Sigmoid colon (tissue), 7 donors: ENCODE results near the gene APOL6. TPM values are rescaled to one million over a fixed set of nuclear protein-coding genes. Genes with fewer than 3 reads are reported as not detected.
A peak's percentile ranks its signal among the peaks of the same experiment; 100 is the strongest.

Experiments used
- DNase-seq: peaks from one replicate; pipeline ENCODE4 v3.0.0-alpha.2; 2019
- H3K27ac ChIP-seq, 4 donors: fragments of 200-600 bp; sonication (generic); one replicate each; pipeline ENCODE4 v1.5.1; 2016 to 2019; ENCODE audit warnings: mild to moderate bottlenecking in 1 of 4
- H3K27me3 ChIP-seq, 3 donors: fragments of 200-600 bp; sonication (generic); one replicate each; pipeline ENCODE4 v1.5.1; 2019; ENCODE audit warnings: mild to moderate bottlenecking in 1 of 3
- H3K36me3 ChIP-seq, 4 donors: fragments of 200-600 bp; sonication (generic); one replicate each; pipeline ENCODE4 v1.5.1; 2016 to 2019
- H3K4me1 ChIP-seq, 4 donors: fragments of 200-600 bp; sonication (generic); one replicate each; pipeline ENCODE4 v1.5.1; 2017 to 2019
- H3K4me3 ChIP-seq, 4 donors: fragments of 200-600 bp; sonication (generic); one replicate each; pipeline ENCODE4 v1.5.1; 2017 to 2019; ENCODE audit warnings: mild to moderate bottlenecking in 2 of 4, moderate library complexity in 1 of 4
- H3K9me3 ChIP-seq, 4 donors: fragments of 200-600 bp in 3 of 4; sonication (generic) in 3 of 4; one replicate each; pipeline versions ENCODE4 v1.5.1 to v1.6.1; 2013 to 2019
- EP300 ChIP-seq, 4 donors: sonication (generic); formaldehyde crosslinking; IDR thresholded peaks; one replicate each; pipeline ENCODE4 v1.6.1; 2017; ENCODE audit warnings: antibody characterized with exemption in 4 of 4
- POLR2A ChIP-seq, 2 donors: fragments of 450-650 bp; IDR thresholded peaks; one replicate each; pipeline ENCODE4 v1.6.1; 2016; ENCODE audit warnings: antibody characterized with exemption in 2 of 2, mild to moderate bottlenecking in 2 of 2, moderate library complexity in 2 of 2
- POLR2AphosphoS5 ChIP-seq, 4 donors: sonication (generic); formaldehyde crosslinking; IDR thresholded peaks; one replicate each; pipeline ENCODE4 v1.6.1; 2017; ENCODE audit warnings: antibody characterized with exemption in 4 of 4
- WGBS, 2 donors: extraction: QIAGEN DNeasy Blood & Tissue Kit; methylation state at CpG; one replicate each; pipeline ENCODE4 v1.1.7; 2013; 5-methylcytosine and 5-hydroxymethylcytosine counted together
- intact Hi-C: fragments of 100-400 bp; cut with DNase I; formaldehyde crosslinking; loops from one replicate; pipeline ENCODE4 v1.15.1; 2023
- polyA plus RNA-seq, 3 donors: library from polyadenylated mRNA; stranded (reverse); fragments of 200-250 nt; gene quantifications; one replicate each; pipeline ENCODE4 v1.2.3, GENCODE V29; 2013
- total RNA-seq, 4 donors: library from RNA; depleted of rRNA; stranded (reverse); fragments of >200 nt; gene quantifications; one replicate each; pipeline ENCODE4 v1.1.0, GENCODE V29; 2016
- TF ChIP-seq, protein P1 (sequence below), 4 experiments: fragments of 450-650 bp in 3 of 4; fragments of 200-600 bp in 1 of 4; IDR thresholded peaks; one replicate each; pipeline ENCODE4 v1.5.1; 2016 to 2019; ENCODE audit warnings: antibody characterized with exemption in 4 of 4, mild to moderate bottlenecking in 3 of 4, moderate library complexity in 2 of 4
- donor health status: healthy with polysubstance abuse.
- donor health status: Bipolar disorder and iron deficiency.
- donor health status: healthy.

Gene APOL6, protein sequence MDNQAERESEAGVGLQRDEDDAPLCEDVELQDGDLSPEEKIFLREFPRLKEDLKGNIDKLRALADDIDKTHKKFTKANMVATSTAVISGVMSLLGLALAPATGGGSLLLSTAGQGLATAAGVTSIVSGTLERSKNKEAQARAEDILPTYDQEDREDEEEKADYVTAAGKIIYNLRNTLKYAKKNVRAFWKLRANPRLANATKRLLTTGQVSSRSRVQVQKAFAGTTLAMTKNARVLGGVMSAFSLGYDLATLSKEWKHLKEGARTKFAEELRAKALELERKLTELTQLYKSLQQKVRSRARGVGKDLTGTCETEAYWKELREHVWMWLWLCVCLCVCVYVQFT
- total RNA-seq (10 to 100 TPM; 15.8 to 28.2 (median 17.0) TPM), polyA plus RNA-seq (10 to 100 TPM in 1 of 3 donors, 1 to 10 TPM in 2; 4.2 to 24.3 (median 7.9) TPM)

GRCh38 chr22:35648066-35649025 is at the start of gene APOL6:
TSS of gene APOL6 (plus strand) at chr22:35648446. CDS start at chr22:35656426, 7,980 bp downstream.
- H3K27ac ChIP-seq = peak within 1 kb of the TSS; percentile 85 to 93 (median 91)

GRCh38 chr22:35599364-35599763 is 48.9 kb upstream of the APOL6 start:
- peaks cover 0 to 31% (median 23%) of the 10 kb centered on the region in 4 donors for H3K4me1 ChIP-seq
- no peaks in the 10 kb centered on the region for H3K27me3 ChIP-seq
- H3K9me3 ChIP-seq = no peaks in the 10 kb centered on the region
- TF ChIP-seq POLR2AphosphoS5 (IDR thresholded peaks at IDR 0.05) (no peak), EP300 (IDR thresholded peaks at IDR 0.05) (no peak), POLR2A (IDR thresholded peaks at IDR 0.05) (no peak)
- TF ChIP-seq, protein P1, sequence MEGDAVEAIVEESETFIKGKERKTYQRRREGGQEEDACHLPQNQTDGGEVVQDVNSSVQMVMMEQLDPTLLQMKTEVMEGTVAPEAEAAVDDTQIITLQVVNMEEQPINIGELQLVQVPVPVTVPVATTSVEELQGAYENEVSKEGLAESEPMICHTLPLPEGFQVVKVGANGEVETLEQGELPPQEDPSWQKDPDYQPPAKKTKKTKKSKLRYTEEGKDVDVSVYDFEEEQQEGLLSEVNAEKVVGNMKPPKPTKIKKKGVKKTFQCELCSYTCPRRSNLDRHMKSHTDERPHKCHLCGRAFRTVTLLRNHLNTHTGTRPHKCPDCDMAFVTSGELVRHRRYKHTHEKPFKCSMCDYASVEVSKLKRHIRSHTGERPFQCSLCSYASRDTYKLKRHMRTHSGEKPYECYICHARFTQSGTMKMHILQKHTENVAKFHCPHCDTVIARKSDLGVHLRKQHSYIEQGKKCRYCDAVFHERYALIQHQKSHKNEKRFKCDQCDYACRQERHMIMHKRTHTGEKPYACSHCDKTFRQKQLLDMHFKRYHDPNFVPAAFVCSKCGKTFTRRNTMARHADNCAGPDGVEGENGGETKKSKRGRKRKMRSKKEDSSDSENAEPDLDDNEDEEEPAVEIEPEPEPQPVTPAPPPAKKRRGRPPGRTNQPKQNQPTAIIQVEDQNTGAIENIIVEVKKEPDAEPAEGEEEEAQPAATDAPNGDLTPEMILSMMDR (IDR thresholded peaks at IDR 0.05) = no peak
- intact Hi-C loops = no loop called here
- H3K27ac ChIP-seq = no peak overlapping the region
- no peaks in the 10 kb centered on the region for H3K36me3 ChIP-seq
- no peak for DNase-seq
- H3K4me3 ChIP-seq = no peak overlapping the region
- 94 to 97% methylated on average over 4 of the region's 4 CpGs for WGBS, 2 donors

More at GRCh38 chr22:35648066-35649025, at the start of gene APOL6:
- Histone ChIP-seq H3K4me1 (peaks cover 0 to 44% (median 34%) of the 10 kb centered on the region in 4 donors), H3K36me3 (no peaks in the 10 kb centered on the region), H3K9me3 (no peaks in the 10 kb centered on the region), H3K4me3 (peak within 1 kb of the TSS; percentile 58 to 74 (median 67)), H3K27me3 (no peaks in the 10 kb centered on the region)
- intact Hi-C loops = loop anchor here (5.0 kb wide), 1 partner anchor 109 kb away; no protein-coding TSS in a partner anchor
- WGBS, 2 donors = 6 to 8% methylated on average over 18 of the region's 18 CpGs
- peak; percentile 74 for DNase-seq
- peak in 1 of 4 donors; percentile 13 for TF ChIP-seq EP300 (IDR thresholded peaks at IDR 0.05)
- peak; percentile 8 to 35 for TF ChIP-seq POLR2A (IDR thresholded peaks at IDR 0.05)
- TF ChIP-seq POLR2AphosphoS5 (IDR thresholded peaks at IDR 0.05) = peak; percentile 14 to 74 (median 70)
- TF ChIP-seq, protein P1 (IDR thresholded peaks at IDR 0.05) = no peak

- peaks cover 0 to 35% (median 27%) of the 10 kb centered on the region in 4 donors for H3K4me1 ChIP-seq
These were observed 47.8 kb upstream of the APOL6 start for GRCh38 chr22:35600476-35600875.

DNA sequence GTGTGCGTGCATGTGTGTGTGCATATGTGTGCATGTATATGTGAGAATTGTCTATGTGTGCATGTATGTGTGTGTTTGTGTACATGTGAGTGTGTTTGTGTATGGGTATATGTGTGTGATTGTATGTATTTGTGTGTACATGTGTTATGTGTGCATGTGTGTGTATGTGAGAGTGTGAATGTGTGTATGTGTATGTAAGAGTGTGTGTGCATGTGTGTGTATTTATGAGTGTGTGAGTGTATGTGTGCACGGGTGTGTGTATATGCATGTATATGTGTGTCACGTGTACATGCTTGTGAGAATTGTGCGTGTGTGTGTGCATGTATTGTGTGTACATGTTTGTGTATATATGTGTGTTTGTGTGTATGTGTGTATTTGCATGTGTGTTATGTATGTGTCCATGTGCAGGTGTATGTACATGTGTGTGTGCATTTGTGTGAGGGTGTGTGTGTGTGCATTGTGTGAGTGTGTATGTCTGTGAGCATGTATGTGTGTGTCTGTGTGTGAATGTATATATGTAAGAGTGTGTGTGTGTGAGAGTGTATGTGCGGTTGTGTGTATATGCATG is 47.1 kb upstream of the APOL6 start:
- Histone ChIP-seq H3K4me3 (no peak overlapping the region), H3K27me3 (no peaks in the 10 kb centered on the region), H3K27ac (no peak overlapping the region), H3K36me3 (no peaks in the 10 kb centered on the region), H3K9me3 (no peaks in the 10 kb centered on the region), H3K4me1 (peaks cover 0 to 35% (median 28%) of the 10 kb centered on the region in 4 donors)
- TF ChIP-seq POLR2AphosphoS5 (IDR thresholded peaks at IDR 0.05) (no peak), EP300 (IDR thresholded peaks at IDR 0.05) (no peak), POLR2A (IDR thresholded peaks at IDR 0.05) (no peak)
- TF ChIP-seq, protein P1 (IDR thresholded peaks at IDR 0.05) = no peak
- 96 to 98% methylated on average over 5 of the region's 5 CpGs for WGBS, 2 donors
- no peak for DNase-seq
- intact Hi-C loops = no loop called here

More at GRCh38 chr22:35600476-35600875, 47.8 kb upstream of the APOL6 start:
- WGBS, 2 donors = 67 to 80% methylated on average over 12 of the region's 12 CpGs
- Histone ChIP-seq H3K27me3 (no peaks in the 10 kb centered on the region), H3K27ac (no peak overlapping the region), H3K36me3 (no peaks in the 10 kb centered on the region), H3K4me3 (no peak overlapping the region), H3K9me3 (no peaks in the 10 kb centered on the region)
- intact Hi-C loops = no loop called here
- TF ChIP-seq POLR2A (IDR thresholded peaks at IDR 0.05) = no peak
- TF ChIP-seq, protein P1 (IDR thresholded peaks at IDR 0.05) = no peak
- TF ChIP-seq POLR2AphosphoS5 (IDR thresholded peaks at IDR 0.05) = no peak
- no peak for TF ChIP-seq EP300 (IDR thresholded peaks at IDR 0.05)
- DNase-seq = no peak
